ENCODE results near the gene SLC35A4. TPM values are rescaled to one million over a fixed set of nuclear protein-coding genes. Genes with fewer than 3 reads are reported as not detected.

Gene SLC35A4
- polyA plus RNA-seq, 1 donor (not counting 4 experiments of a cell fraction or from before 2014, with no cell fraction given): 63.1 TPM

DNA sequence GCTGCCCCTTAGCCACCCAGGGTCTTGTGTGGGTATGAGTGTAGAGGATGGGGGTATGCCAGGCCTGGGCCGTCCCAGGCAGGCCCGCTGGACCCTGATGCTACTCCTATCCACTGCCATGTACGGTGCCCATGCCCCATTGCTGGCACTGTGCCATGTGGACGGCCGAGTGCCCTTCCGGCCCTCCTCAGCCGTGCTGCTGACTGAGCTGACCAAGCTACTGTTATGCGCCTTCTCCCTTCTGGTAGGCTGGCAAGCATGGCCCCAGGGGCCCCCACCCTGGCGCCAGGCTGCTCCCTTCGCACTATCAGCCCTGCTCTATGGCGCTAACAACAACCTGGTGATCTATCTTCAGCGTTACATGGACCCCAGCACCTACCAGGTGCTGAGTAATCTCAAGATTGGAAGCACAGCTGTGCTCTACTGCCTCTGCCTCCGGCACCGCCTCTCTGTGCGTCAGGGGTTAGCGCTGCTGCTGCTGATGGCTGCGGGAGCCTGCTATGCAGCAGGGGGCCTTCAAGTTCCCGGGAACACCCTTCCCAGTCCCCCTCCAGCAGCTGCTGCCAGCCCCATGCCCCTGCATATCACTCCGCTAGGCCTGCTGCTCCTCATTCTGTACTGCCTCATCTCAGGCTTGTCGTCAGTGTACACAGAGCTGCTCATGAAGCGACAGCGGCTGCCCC, 2.6 kb downstream of the SLC35A4 start:
- TF ChIP-seq, protein P1, sequence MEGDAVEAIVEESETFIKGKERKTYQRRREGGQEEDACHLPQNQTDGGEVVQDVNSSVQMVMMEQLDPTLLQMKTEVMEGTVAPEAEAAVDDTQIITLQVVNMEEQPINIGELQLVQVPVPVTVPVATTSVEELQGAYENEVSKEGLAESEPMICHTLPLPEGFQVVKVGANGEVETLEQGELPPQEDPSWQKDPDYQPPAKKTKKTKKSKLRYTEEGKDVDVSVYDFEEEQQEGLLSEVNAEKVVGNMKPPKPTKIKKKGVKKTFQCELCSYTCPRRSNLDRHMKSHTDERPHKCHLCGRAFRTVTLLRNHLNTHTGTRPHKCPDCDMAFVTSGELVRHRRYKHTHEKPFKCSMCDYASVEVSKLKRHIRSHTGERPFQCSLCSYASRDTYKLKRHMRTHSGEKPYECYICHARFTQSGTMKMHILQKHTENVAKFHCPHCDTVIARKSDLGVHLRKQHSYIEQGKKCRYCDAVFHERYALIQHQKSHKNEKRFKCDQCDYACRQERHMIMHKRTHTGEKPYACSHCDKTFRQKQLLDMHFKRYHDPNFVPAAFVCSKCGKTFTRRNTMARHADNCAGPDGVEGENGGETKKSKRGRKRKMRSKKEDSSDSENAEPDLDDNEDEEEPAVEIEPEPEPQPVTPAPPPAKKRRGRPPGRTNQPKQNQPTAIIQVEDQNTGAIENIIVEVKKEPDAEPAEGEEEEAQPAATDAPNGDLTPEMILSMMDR (optimal IDR thresholded peaks at IDR 0.05 in 1 of 3, IDR thresholded peaks at IDR 0.05 in 1 of 3, conservative IDR thresholded peaks at IDR 0.05 in 1 of 3; ENCODE audit: extremely low read depth in 1 of 3, insufficient read depth in 2 of 3, low read length in 3 of 3): no peak
- TF ChIP-seq EZH2 (IDR thresholded peaks at IDR 0.05; ENCODE audit: low read length): no peak
- H3K9me1 ChIP-seq (ENCODE audit: control insufficient read depth, extremely low read depth, insufficient read depth, low read length): no peaks in the 10 kb centered on the region
- H3K4me1 ChIP-seq (ENCODE audit: control insufficient read depth, extremely low read depth, insufficient read depth, low read length): peaks cover 23% of the 10 kb centered on the region
- H3K27me3 ChIP-seq (ENCODE audit: control insufficient read depth, extremely low read depth, insufficient read depth, low read length): no peaks in the 10 kb centered on the region
- dilution Hi-C loops (cut with MboI; ENCODE audit: extremely low pct_ligation_motif_present, low sequenced_read_pairs): no loop called here
- FAIRE-seq: no peak
- no peak overlapping the region for H3K4me3 ChIP-seq (ENCODE audit: control insufficient read depth in 2 of 3, extremely low read depth in 1 of 3, insufficient read depth in 2 of 3, low read depth in 1 of 3, low read length in 3 of 3)
- H4K20me1 ChIP-seq (ENCODE audit: control insufficient read depth, extremely low read depth, insufficient read depth, low read length): no peaks in the 10 kb centered on the region
- H3K9me3 ChIP-seq (ENCODE audit: control insufficient read depth, low read depth, low read length): no peaks in the 10 kb centered on the region
- H3K9ac ChIP-seq (ENCODE audit: control insufficient read depth, extremely low read depth, insufficient read depth, low read length): no peak overlapping the region
- no peak for DNase-seq (ENCODE audit: low read depth, low spot score)
- no peak overlapping the region for H3K27ac ChIP-seq (ENCODE audit: control insufficient read depth, insufficient read depth, low read length)
- no peak overlapping the region for H3K4me2 ChIP-seq (ENCODE audit: control insufficient read depth, extremely low read depth, insufficient read depth, low read depth, low read length)
- no peak overlapping the region for H2AFZ ChIP-seq (ENCODE audit: control insufficient read depth, low read length)
- peaks cover 18 to 23% of the 10 kb centered on the region in 2 experiments for H3K36me3 ChIP-seq (ENCODE audit: control insufficient read depth in 2 of 2, extremely low read depth in 1 of 2, insufficient read depth in 2 of 2, low read length in 2 of 2)
- peaks cover 26% of the 10 kb centered on the region for H3K79me2 ChIP-seq (ENCODE audit: control insufficient read depth, insufficient read depth, low read length)

DNA sequence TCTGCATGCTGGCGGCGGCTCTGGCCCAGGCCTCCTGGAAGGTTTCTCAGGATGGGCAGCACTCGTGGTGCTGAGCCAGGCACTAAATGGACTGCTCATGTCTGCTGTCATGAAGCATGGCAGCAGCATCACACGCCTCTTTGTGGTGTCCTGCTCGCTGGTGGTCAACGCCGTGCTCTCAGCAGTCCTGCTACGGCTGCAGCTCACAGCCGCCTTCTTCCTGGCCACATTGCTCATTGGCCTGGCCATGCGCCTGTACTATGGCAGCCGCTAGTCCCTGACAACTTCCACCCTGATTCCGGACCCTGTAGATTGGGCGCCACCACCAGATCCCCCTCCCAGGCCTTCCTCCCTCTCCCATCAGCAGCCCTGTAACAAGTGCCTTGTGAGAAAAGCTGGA, 3.2 kb downstream of the SLC35A4 start:
- no peaks in the 10 kb centered on the region for H3K9me3 ChIP-seq (ENCODE audit: control insufficient read depth, low read depth, low read length)
- H3K9me1 ChIP-seq (ENCODE audit: control insufficient read depth, extremely low read depth, insufficient read depth, low read length): no peaks in the 10 kb centered on the region
- H2AFZ ChIP-seq (ENCODE audit: control insufficient read depth, low read length): no peak overlapping the region
- DNase-seq (ENCODE audit: low read depth, low spot score) (no peak), FAIRE-seq (no peak)
- H3K27ac ChIP-seq (ENCODE audit: control insufficient read depth, insufficient read depth, low read length): no peak overlapping the region
- no peak overlapping the region for H3K4me2 ChIP-seq (ENCODE audit: control insufficient read depth, extremely low read depth, insufficient read depth, low read depth, low read length)
- H3K4me3 ChIP-seq (ENCODE audit: control insufficient read depth in 2 of 3, extremely low read depth in 1 of 3, insufficient read depth in 2 of 3, low read depth in 1 of 3, low read length in 3 of 3): no peak overlapping the region
- H3K79me2 ChIP-seq (ENCODE audit: control insufficient read depth, insufficient read depth, low read length): peaks cover 26% of the 10 kb centered on the region
- H4K20me1 ChIP-seq (ENCODE audit: control insufficient read depth, extremely low read depth, insufficient read depth, low read length): no peaks in the 10 kb centered on the region
- H3K4me1 ChIP-seq (ENCODE audit: control insufficient read depth, extremely low read depth, insufficient read depth, low read length): peaks cover 23% of the 10 kb centered on the region
- peaks cover 18 to 23% of the 10 kb centered on the region in 2 experiments for H3K36me3 ChIP-seq (ENCODE audit: control insufficient read depth in 2 of 2, extremely low read depth in 1 of 2, insufficient read depth in 2 of 2, low read length in 2 of 2)
- H3K9ac ChIP-seq (ENCODE audit: control insufficient read depth, extremely low read depth, insufficient read depth, low read length): no peak overlapping the region
- H3K27me3 ChIP-seq (ENCODE audit: control insufficient read depth, extremely low read depth, insufficient read depth, low read length): no peaks in the 10 kb centered on the region
- TF ChIP-seq, protein P1 (optimal IDR thresholded peaks at IDR 0.05 in 1 of 3, IDR thresholded peaks at IDR 0.05 in 1 of 3, conservative IDR thresholded peaks at IDR 0.05 in 1 of 3; ENCODE audit: extremely low read depth in 1 of 3, insufficient read depth in 2 of 3, low read length in 3 of 3): no peak
- no peak for TF ChIP-seq EZH2 (IDR thresholded peaks at IDR 0.05; ENCODE audit: low read length)
- dilution Hi-C loops (cut with MboI; ENCODE audit: extremely low pct_ligation_motif_present, low sequenced_read_pairs): no loop called here
